Stimulated activated CD8-positive, alpha-beta memory T cell treated with anti-CD3 and anti-CD28 coated beads, Interleukin-4, amount 100 ng/mL, for 24 hours (primary cell): ENCODE results near the gene CCDC178.
"Not testable (repeated sequence)": the region's sequence is repeated elsewhere in the genome, so short reads cannot be mapped to it uniquely, and the experiment has no call there.

Experiments
- DNase-seq: peaks from one replicate; pipeline ENCODE4 v3.0.0-alpha.2; 2020; ENCODE audit warnings: low read depth

CCDC178 gene

DNA sequence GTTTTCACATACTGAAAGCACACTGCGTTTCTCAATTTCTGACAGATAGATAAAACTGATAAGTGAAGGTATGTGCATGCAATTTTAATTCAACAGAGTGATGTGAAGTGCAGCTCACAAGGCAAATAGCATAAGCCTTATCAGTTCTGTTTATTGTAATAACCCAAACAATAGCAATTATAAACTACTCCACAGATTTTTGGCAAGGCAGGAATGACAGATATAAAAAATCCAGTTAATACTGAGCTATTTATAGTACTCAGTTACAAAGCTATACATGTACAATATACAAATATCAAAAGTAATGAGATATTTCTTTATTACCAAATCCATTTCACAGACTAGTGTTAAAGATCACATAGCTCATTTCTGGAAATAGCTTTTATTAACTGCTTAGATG lies 456.8 kb downstream of the CCDC178 start:
- DNase-seq = no peak

DNA sequence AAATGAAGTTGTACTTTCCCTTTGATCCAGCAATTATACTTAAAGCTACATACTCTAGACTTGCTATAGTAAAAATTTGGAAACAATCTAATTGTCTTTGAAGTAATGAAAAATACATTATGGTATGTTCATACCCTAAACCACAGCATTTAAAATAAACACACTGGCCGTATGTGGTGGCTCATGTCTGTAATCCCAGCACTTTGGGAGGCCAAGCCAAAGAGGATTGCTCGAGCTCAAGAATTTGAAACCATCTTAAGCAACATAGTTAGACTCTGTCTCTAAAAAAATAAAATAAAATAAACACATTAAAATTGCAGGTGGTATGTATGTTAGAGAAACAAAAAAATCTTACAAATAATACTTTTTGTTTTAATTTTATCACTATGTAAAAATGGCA lies 459.6 kb downstream of the CCDC178 start:
- no peak for DNase-seq

DNA sequence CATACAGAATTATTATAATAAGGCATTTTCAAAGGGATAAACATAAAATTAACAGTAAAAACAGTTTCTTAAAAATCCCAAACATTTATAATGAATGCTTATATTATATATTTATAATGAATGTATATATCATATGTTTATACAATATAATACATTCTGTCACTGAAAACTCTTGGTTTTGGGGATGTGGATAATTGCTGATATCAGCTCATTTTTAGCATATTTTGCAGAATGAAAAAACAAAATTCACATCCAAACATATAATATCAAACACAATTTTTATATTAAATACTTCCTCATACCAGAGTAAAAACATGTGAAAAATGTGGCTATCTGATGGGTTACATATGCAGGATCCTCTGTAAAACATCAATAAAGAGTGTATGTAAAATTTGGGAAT lies 465.0 kb downstream of the CCDC178 start:
- DNase-seq = no peak

DNA sequence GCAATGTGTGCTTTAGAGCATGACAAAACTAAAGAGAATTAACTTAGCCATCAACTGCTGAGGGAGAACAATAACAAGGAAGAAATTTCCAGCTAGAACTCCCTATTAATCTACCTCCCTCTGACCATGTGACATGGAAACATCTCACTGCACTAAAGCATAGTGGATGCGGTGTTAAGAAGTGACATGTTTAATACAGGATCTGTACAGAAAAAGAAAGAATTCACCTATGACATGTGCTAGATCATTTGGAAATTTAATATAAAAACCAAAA lies 465.4 kb downstream of the CCDC178 start:
- DNase-seq = no peak

DNA sequence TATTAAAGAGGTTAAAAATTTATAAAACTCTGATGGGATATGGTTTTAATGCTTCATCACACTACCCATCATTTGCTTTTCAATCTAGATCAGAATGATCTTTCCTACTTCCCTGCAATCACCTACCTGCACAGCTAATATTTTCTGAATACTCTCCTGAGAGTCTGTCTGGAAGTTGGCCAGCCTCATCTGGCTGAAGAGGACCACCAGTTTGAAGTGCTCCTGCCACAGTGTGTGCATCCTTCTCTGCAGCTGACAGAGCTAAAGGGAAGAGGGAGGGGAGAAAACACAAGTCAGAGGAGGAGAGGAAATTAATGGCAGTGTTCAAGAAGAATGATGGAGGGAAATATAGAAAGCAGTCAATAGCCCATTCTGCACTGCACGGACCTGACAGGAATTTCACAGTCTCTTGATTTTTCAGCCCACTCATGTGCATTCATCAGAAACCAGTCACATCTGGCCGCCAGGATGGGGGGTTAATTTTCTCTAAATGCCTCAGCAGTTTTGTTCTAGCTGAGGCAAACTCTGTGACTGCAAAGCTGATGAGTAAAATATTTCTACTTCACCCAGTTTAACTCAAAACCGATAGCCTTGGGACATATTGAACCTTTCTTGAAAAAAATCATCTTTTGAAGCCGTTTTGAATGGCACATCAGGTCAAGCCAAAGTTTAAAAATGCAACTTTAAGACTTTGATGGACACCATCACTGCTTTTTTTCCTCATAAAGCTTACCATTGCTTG lies 465.9 kb downstream of the CCDC178 start:
- DNase-seq = no peak

DNA sequence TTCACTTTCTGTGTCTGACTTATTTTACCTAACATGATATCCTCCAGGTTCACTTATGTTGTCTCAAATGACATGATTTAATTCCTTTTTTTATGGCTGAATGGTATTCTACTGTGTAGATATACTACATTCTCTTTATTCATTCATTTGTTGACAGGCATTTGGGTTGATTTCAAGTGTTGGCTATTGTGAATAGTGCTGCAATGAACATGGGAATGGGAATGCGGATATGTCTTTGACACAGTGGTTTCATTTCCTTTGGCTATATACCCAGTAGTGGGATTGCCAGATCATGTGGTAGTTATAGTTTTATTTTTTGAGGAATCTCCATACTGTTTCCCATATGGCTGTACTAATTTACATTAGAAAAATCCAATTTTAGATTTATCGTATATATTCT lies 472.3 kb downstream of the CCDC178 start:
- no peak for DNase-seq

DNA sequence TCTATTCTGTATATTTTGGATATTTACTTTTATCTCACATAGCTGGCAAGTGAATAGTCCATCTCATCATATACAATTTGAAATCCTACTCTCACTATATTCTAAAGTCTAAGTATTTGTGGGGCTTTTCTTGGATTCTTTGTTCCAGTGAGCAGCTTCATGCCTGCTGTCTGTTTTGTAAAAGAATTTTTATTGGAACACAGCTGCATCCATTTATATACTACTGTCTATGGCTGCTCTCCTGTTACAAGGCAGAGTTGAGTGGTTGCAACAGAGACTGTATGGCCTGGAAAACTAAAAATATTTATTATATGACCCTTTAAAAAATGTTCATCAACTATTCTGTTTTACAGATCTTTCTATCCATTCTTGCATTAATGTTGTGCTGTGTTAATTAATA lies 474.4 kb downstream of the CCDC178 start:
- no peak for DNase-seq

DNA sequence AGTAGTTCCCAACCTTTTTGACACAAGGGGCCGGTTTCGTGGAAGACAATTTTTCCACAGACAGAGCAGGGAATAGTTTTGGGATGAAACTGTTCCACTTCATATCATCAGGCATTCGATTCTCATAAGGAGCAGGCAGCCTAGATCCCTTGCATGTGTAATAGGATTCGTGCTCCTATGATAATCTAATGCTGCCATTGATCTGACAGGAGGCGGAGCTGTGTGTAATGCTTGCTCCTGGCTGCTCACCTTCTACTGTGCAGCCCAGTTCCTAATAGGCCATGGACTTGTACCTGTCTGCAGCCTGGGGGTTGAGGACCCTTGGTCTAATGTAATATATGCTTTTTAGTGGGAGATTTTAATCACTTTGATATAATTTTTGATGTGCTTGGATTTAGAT lies 479.0 kb downstream of the CCDC178 start:
- DNase-seq = no peak

DNA sequence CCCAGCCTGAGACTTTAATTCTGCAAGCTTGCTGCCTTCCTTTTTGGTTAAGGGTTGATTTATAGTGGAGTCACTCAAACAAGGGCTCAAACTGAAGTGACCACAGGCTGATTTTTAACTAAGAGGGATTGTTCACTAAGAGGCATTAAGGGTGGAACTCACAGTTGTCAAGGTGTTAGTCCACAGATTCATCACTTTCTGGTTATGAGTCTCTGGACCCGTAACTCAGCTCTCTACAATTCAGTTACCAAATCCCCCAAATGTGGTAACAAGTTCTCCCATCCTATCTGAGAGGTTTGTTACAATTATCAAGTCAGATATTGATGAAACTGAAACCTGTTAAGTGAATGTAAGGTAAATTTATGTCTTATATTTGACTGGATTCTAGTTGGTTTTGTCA lies 481.8 kb downstream of the CCDC178 start:
- DNase-seq = no peak

DNA sequence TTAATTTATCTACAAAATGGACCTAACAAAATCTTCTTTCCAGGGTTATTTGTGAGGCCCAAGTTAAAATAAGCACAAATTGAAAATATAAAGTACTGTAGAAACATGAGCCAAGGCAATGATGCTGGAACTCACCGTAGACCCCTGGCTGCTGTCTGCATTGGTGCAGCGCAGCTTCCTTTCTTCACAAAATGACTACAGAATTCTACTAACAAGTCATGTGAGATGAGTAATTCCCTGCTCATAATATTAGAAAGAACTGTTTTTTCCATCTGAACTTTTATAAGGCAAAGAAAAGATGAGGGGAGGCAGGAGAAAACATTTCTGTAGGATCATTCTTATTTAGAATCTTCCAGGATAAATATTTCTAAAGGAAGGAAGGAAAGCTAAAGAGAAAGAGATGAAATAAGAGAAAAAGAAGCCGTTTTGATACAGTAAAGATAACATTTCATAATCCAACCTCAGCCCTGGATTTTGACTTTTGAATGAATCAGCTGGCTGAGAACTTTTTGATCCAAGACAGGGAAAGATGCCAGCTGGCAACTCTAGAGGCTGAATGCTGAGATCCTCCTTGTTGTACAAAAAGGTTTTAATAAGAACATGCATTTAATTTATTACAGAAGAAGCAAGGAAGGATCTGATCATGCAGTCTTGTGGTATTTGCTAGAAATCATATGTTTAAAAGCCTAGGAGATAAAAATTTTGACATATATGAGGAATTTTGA lies 483.8 kb downstream of the CCDC178 start:
- no peak for DNase-seq

DNA sequence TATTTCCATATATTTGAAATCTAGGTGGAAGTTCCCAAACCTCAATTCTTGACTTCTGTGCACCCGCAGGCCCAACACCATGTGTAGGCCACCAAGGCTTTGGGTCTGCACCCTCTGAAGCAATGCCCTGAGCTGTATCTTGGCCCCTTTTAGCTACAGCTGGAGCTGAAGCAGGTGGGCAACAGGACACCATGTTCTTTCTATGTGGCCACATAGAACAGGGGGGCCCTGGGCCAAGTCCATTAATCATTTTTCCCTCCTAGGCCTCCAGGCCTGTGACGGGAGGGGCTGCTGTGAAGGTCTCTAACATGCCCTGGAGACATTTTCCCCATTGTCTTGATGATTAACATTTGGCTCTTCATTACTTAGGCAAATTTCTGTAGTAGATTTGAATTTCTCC lies 488.2 kb downstream of the CCDC178 start:
- not testable (repeated sequence) for DNase-seq

DNA sequence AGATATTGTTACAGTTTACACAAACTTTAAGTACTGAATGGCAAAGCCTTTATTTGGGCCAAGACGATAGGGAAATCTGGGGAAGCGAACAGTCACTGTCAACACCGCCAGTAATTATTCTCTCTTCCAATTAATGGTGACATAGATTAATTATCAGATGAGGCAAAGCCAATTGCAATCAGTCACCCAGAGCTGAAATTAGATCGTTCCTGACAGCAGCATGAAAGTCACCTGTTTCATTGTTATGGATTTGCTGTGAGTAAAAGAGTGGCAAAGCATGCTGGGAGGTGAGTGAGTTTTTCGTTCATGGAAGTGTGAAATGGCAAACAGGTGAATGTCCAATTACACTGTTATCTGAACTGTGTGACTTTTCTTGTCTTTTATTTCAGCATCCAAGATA lies 502.9 kb downstream of the CCDC178 start:
- DNase-seq = no peak

DNA sequence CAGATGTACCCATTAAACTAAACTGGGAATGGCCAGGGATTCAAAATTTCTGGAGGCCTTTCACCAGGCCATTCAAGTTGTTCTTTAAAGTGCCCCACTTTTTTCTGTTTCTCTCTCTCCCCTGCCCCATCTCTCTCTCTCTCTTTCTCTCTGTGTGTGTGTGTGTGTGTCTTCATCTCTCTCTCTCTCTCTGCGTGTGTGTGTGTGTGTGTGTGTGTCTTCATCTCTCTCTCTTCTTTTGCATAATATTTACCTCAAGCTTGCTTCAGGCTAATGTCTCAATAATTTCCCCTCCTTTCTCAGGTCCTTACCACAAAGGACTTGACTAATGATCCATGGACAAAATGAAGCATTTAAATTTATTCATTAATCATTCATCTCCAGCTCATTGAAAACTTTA lies 503.5 kb downstream of the CCDC178 start:
- no peak for DNase-seq

DNA sequence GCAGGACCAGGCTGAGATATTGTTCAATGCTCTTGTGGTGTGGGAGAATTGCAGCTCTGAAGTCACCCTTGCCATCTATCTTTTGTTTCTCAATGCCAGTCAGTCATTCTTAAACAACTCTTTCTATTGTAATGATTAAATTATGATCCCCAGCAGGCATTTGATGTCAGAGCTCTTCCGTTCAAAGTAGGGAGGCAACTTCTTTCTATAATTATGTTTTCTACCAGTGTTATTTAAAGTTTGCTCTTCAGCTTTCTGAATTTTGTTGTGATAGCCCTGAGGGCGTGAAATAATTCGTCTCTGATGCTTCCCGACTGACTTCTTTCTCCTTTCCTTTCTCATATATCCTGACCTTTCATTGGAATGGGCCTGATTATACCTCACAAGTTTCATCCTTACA lies 506.3 kb downstream of the CCDC178 start:
- DNase-seq = no peak

DNA sequence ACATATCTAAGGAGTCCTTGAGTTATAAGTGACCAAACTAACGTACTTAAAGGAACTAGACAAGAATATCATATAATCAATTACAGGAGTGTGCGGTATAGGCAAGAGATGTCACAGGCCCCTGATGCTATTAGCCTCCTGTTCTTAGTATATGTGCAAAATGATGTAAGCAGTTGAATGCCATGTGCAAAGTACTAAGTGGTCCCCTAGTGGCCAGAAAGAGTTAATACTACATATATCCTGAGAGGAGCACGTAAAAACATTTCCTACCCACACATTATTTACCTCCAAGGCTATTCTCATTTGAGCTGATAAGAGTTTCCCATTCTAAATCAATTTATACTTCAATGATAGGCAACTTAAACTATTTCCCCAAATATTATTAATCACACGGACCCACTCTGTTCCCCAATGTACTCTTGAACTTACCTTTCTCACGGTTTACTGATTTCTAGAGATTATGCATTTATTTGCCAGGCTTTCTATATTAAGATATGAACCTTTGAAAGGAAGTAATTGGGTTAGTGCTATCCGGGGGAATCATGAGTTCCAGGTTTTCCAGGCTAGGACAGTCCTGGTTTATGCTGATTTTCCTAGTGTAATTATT lies 509.7 kb downstream of the CCDC178 start:
- DNase-seq = no peak

DNA sequence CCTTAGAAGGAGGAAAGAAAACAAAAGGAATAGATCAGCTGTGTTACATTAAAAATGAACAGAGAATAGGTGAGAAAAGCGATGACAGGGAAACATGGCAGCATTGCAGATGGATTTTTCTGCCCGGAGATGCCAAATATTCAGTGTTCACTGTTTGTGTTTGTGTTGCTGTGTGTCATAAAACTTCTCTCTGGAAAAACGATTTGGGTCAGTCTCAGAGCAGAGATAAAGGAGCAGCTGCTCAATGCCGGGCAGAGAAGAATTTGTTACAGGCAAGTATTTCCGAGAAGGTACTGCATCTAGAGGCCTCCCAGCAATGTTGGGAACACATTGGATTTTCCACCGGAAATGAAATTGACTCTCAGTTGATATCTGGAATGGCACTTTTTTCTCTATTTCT lies 511.3 kb downstream of the CCDC178 start:
- DNase-seq = no peak

DNA sequence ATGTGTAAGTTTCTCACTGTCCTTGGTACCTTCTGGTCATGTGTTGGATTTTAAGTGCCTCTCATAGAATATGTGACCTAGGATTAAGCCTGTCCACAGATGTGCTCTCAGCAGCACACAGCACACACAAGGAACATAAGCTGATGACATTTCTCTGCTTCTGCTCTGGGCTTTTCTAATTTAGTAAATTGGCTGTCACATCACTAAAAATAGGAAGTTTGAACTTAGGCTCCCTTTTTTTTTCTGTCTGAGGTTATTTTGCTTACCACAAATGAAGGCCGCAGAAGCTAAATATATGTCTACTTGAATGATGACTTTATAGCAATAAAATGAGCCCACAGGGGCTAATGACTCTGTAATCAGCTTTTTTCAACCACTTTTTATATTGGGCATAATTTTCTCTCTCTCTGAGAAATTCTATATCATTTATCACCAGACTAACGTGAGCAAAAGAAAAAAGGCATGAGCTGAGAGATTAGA lies 517.5 kb downstream of the CCDC178 start:
- no peak for DNase-seq

DNA sequence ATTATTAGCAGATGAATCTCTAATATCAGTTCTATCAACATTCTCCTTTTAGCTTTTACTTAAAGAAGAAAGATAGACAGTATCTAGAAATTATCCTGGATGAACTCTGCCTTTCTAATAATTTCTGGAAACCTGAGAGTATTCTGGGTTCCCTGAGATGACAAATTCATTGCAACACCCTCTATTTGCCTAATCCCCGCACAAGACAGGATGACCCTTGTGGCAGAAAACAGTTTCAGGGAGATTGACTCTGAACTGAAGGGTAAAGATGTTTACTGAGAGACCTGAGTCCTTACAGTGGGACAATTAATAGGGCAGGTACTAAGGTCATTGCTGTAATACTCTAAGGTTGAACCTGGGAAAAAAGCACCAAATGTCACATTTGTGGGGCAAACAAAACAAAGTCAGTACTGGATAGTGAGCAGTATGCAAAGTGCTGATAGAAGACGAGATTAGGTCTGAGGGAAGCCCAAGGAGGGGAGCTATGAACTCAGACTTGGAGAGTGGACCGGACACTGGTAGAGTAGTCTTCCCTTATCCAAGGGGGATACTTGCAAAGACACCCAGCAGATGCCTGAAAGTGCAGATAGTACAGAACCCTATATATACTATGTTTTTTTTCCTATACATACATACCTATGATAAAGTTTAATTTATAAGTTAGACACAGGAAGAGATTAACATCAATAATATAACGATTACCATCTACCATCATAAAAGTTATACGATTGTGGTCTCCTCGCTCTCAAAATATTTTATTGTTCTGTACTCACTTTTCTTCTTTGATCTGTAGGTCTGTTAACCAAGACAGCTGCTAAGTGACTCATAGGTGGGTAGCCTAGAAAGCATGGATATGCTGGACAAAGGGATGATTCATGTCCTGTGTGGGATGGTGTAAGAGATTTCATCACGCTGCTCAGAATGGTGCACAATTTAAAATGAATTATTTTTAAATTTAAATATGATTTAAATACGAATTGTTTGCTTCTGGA lies 519.4 kb downstream of the CCDC178 start:
- no peak for DNase-seq

DNA sequence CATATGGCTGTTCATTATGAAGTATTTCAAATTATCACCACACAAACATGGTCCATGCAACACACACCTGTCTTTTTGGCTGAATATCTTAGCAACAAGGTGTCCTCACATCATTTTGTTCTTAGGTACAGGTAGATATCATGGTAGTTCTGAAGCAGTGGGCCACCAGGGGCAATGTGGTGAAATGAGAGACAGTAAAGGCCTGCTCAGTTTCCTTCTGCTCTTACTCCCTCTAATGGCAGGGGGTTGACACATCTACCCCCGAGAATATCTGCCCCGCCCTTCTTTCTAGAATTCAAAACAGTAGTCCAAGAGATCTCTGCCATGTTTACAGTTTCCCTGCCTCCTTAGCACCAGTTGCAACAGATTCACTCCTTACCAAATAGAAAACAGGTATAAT lies 520.7 kb downstream of the CCDC178 start:
- no peak for DNase-seq

DNA sequence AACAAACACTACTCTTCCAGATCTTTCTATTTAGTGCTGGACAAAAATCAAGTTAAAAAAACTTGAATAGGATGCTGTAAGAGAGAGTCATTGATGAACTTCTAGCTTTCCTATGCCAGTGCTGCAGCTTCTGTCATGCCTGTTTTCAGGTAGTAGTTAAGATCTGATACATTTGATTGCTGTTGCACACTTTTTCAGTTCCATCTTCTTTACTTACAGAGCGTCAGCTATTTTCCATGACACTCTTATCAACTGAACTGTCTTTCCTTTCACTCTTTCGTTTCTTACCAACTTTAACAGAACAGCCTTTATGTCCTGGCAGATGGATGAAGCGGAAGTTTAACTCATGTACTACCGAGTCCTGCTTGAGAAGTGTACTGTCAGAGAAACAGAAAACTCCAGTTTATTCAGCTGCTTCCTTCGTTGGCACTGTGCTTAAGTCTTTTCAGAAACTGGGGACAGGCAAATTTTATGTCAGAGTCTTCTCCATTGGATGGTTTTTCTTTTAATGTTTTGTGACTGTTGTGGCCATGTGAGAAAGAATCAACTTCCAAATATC lies 521.8 kb downstream of the CCDC178 start:
- DNase-seq = no peak

DNA sequence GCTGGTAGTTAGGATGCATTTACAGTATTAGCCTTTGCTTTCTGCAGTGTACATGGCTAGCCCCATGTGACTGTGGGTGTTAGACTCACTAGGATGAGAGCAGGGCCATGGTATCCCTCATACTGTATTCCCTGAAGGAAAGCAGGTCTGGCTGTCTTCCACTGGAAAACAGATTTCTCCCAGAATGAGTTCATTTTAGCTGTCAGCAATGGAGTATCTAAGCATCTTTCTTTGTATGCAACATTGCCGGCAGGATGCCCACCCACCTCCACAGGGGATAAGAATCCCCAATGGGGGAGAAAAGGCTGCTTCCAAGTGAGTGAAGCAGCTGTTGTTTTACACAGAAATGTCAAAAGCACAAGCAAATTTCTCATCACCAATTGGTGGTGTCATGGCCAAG lies 525.0 kb downstream of the CCDC178 start:
- no peak for DNase-seq

DNA sequence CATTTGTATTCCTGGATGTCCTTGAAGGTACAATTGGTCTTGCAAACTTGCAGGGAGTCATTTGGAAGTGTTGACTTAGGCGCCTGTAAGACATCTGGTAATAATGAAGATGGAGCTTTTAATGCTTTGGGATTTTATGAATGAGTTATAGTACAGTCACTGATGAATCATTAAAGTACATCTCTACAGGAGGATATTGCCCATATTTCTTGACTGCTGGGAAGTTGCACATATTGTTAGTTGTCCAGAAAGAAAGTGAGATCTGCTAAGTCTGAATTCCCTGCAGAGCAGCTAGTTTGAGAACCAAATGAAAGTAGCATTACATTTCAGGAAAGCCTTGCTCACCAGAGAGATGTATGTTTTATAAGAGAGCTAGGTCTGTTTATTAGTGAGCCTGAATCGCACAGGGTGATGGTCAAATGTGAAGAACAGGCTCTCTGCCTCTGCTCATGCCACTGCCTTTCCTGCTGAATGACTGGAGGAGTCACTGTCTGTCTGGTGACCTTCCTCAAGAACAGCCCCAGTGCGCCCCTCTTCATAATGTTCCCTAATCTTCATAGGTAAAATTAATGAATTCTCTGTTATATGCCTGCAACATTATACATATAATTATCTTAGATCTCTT lies 528.7 kb downstream of the CCDC178 start:
- no peak for DNase-seq
